ENCODE results near the gene EIF3L.
A peak's percentile ranks its signal among the peaks of the same experiment; 100 is the strongest.

Gene EIF3L

GRCh38 chr22:37906364-37907008, 57.3 kb downstream of the EIF3L start:
- DNase-seq = peak; percentile 43

GRCh38 chr22:37907036-37907954, 58.1 kb downstream of the EIF3L start:
- no peak for DNase-seq

- no peak for DNase-seq
Observed at GRCh38 chr22:37909766-37910165, 60.5 kb downstream of the EIF3L start.

- no peak for DNase-seq
Observed at GRCh38 chr22:37910890-37911672, 61.9 kb downstream of the EIF3L start.

- DNase-seq = no peak
Observed at GRCh38 chr22:37911697-37912096, 62.5 kb downstream of the EIF3L start.

GRCh38 chr22:37912171-37912570, 63.0 kb downstream of the EIF3L start:
- DNase-seq = no peak

- DNase-seq = no peak
Observed at GRCh38 chr22:37913233-37913721, 64.1 kb downstream of the EIF3L start.

- DNase-seq = no peak
Observed at GRCh38 chr22:37916311-37916710, 67.1 kb downstream of the EIF3L start.

GRCh38 chr22:37917874-37918548, 68.8 kb downstream of the EIF3L start:
- no peak for DNase-seq

- no peak for DNase-seq
Observed at GRCh38 chr22:37918580-37919270, 69.5 kb downstream of the EIF3L start.

GRCh38 chr22:37920126-37920525, 70.9 kb downstream of the EIF3L start:
- DNase-seq = no peak

- no peak for DNase-seq
Observed at GRCh38 chr22:37922191-37922590, 73.0 kb downstream of the EIF3L start.

GRCh38 chr22:37923927-37924326, 74.7 kb downstream of the EIF3L start:
- no peak for DNase-seq

- DNase-seq = no peak
Observed at GRCh38 chr22:37924386-37925065, 75.3 kb downstream of the EIF3L start.

GRCh38 chr22:37925330-37925729, 76.1 kb downstream of the EIF3L start:
- no peak for DNase-seq

GRCh38 chr22:37925767-37926166, 76.5 kb downstream of the EIF3L start:
- no peak for DNase-seq

- no peak for DNase-seq
Observed at GRCh38 chr22:37926358-37926757, 77.1 kb downstream of the EIF3L start.

GRCh38 chr22:37926771-37927636, 77.8 kb downstream of the EIF3L start:
- no peak for DNase-seq

GRCh38 chr22:37927637-37927936, 78.4 kb downstream of the EIF3L start:
- DNase-seq = no peak

GRCh38 chr22:37929390-37929789, 80.2 kb downstream of the EIF3L start:
- no peak for DNase-seq
